Vagina (tissue), 2 donors: ENCODE results near the gene DOCK8.

ENCODE experiments used
- POLR2A ChIP-seq, 2 donors: fragments of 450-650 bp; IDR thresholded peaks; one replicate each; pipeline ENCODE4 v1.6.1; 2017; ENCODE audit warnings: antibody characterized with exemption in 2 of 2, mild to moderate bottlenecking in 2 of 2, moderate library complexity in 2 of 2
- POLR2AphosphoS5 ChIP-seq, 2 donors: sonication (generic); formaldehyde crosslinking; IDR thresholded peaks; one replicate each; pipeline ENCODE4 v1.9.0; 2017; ENCODE audit warnings: antibody characterized with exemption in 2 of 2, mild to moderate bottlenecking in 2 of 2, low read depth in 1 of 2; ENCODE audit not compliant: insufficient read depth in 1 of 2
- TF ChIP-seq, protein P1 (sequence below), 3 experiments: fragments of 450-650 bp in 2 of 3; fragments of 200-600 bp in 1 of 3; sonication (generic) in 1 of 3; IDR thresholded peaks; one replicate each; pipeline ENCODE4 v1.5.1; 2017 to 2019; ENCODE audit warnings: antibody characterized with exemption in 3 of 3, mild to moderate bottlenecking in 2 of 3, moderate library complexity in 2 of 3

- TF ChIP-seq, protein P1, sequence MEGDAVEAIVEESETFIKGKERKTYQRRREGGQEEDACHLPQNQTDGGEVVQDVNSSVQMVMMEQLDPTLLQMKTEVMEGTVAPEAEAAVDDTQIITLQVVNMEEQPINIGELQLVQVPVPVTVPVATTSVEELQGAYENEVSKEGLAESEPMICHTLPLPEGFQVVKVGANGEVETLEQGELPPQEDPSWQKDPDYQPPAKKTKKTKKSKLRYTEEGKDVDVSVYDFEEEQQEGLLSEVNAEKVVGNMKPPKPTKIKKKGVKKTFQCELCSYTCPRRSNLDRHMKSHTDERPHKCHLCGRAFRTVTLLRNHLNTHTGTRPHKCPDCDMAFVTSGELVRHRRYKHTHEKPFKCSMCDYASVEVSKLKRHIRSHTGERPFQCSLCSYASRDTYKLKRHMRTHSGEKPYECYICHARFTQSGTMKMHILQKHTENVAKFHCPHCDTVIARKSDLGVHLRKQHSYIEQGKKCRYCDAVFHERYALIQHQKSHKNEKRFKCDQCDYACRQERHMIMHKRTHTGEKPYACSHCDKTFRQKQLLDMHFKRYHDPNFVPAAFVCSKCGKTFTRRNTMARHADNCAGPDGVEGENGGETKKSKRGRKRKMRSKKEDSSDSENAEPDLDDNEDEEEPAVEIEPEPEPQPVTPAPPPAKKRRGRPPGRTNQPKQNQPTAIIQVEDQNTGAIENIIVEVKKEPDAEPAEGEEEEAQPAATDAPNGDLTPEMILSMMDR (IDR thresholded peaks at IDR 0.05), result no peak
- TF ChIP-seq POLR2AphosphoS5 (IDR thresholded peaks at IDR 0.05; ENCODE audit: insufficient read depth in 1 of 2, low read depth in 1 of 2) (no peak), POLR2A (IDR thresholded peaks at IDR 0.05) (no peak)
These were observed 239.2 kb downstream of the DOCK8 start for GRCh38 chr9:453832-454231.
